RWPE1 (cell line): ENCODE measurements around the gene NCF4.

Experiments
- CTCF ChIA-PET: fragments of 350-600 bp; sonication (Branson Sonifier 250); formaldehyde crosslinking; extraction: SDS; loops from one replicate; lab custom pipeline; 2021; lab: Yijun Ruan, JAX
- POLR2A ChIA-PET: fragments of 400-600 bp; formaldehyde crosslinking; extraction: SDS; loops from one replicate; lab custom pipeline; 2020; ENCODE audit warnings: antibody characterized with exemption; ENCODE audit not compliant: low non-redundant PET; lab: Yijun Ruan, JAX
- DNase-seq: peaks from one replicate; pipeline ENCODE4 v3.0.0; 2012; ENCODE audit warnings: low spot score
- H3K27ac ChIP-seq: fragments of 450-650 bp; 2 replicates; pipeline ENCODE4 v1.5.1; 2017
- TF ChIP-seq, protein P1 (sequence below): fragments of 450-650 bp; conservative IDR thresholded peaks from 2 replicates; pipeline ENCODE4 v1.5.1; 2017; ENCODE audit warnings: low read depth, mild to moderate bottlenecking

The NCF4 gene

GRCh38 chr22:36824655-36825054 is 36.2 kb upstream of the NCF4 start:
- ChIA-PET CTCF (no interaction called here), POLR2A (no interaction called here)
- H3K27ac ChIP-seq, result no peak overlapping the region
- DNase-seq, result no peak
- TF ChIP-seq, protein P1, sequence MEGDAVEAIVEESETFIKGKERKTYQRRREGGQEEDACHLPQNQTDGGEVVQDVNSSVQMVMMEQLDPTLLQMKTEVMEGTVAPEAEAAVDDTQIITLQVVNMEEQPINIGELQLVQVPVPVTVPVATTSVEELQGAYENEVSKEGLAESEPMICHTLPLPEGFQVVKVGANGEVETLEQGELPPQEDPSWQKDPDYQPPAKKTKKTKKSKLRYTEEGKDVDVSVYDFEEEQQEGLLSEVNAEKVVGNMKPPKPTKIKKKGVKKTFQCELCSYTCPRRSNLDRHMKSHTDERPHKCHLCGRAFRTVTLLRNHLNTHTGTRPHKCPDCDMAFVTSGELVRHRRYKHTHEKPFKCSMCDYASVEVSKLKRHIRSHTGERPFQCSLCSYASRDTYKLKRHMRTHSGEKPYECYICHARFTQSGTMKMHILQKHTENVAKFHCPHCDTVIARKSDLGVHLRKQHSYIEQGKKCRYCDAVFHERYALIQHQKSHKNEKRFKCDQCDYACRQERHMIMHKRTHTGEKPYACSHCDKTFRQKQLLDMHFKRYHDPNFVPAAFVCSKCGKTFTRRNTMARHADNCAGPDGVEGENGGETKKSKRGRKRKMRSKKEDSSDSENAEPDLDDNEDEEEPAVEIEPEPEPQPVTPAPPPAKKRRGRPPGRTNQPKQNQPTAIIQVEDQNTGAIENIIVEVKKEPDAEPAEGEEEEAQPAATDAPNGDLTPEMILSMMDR, result no peak

- no peak overlapping the region for H3K27ac ChIP-seq
- DNase-seq, result no peak
- ChIA-PET POLR2A (no interaction called here), CTCF (interaction anchor here (0.8 kb wide), 1 partner anchor 29 kb away, joined by 3 read pairs; no protein-coding TSS in a partner anchor)
- TF ChIP-seq, protein P1, result no peak
Measured at GRCh38 chr22:36826262-36826661, 34.5 kb upstream of the NCF4 start.

- ChIA-PET POLR2A (no interaction called here), CTCF (no interaction called here)
- no peak for DNase-seq
Measured at GRCh38 chr22:36828815-36829214, 32.0 kb upstream of the NCF4 start.

DNA sequence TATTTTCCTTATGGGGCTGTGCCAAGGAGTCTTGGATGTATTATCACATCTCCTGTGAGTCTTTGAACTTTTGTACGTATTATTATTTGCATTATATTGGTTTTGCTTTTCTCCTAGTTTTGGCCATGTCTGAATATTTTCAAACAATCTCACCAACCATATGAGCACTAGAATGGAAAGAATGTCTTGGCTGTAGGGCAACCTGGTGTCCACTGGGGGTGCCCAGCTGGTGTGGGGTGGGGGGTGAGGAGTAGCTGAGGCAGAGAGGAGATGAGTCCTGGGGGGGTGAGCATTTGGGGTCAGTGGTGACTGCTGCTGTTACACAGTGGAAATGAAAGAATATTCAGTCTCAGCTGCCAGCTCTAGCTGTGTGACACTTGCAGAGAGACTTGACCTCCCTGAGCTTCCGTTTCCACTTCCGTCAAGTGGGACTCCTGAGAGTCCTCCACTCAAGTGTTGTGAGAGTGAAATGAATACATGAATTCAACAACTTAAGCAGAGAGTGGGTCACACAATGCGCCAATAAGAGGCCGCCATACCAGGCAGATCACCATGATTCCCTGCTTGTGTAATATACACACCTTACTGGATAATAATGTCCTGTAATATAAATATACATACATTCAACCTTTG is 31.3 kb upstream of the NCF4 start:
- CTCF ChIA-PET, result no interaction called here

More at GRCh38 chr22:36828815-36829214, 32.0 kb upstream of the NCF4 start:
- no peak overlapping the region for H3K27ac ChIP-seq
- TF ChIP-seq, protein P1, result no peak

DNA sequence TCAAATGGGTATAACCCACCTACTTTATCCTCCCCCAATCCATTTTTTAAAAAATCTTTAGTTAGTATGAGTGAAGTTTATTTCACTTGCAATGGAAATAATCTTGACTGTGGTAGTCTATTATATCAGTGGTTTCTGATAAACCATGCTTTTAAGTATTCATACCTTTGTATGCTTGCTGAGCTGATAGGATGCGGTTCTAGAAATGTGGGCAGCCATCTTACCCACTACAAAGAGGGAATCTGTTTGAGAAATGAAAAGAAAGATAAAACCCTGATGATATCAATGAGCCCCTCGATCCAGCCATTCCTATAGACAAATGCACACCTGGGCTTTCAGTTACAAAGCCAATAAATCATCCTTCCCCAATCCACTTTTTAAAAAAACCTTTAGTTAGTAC is 30.2 kb upstream of the NCF4 start:
- ChIA-PET POLR2A (no interaction called here), CTCF (no interaction called here)
- no peak overlapping the region for H3K27ac ChIP-seq
- DNase-seq, result no peak
- TF ChIP-seq, protein P1, result no peak

More for the DNA sequence above, 31.3 kb upstream of the NCF4 start:
- DNase-seq, result no peak
- TF ChIP-seq, protein P1, result no peak
- no peak overlapping the region for H3K27ac ChIP-seq
- POLR2A ChIA-PET, result no interaction called here

GRCh38 chr22:36831206-36831605 is 29.6 kb upstream of the NCF4 start:
- CTCF ChIA-PET, result interaction anchor here (0.5 to 0.7 kb wide), 2 partner anchors 146 to 1101 kb away, joined by 3 to 5 read pairs; no protein-coding TSS in a partner anchor
- no peak for DNase-seq
- POLR2A ChIA-PET, result no interaction called here
- H3K27ac ChIP-seq, result no peak overlapping the region
- TF ChIP-seq, protein P1, result no peak
